Smooth muscle cell (in vitro differentiated cells): Measurements from ENCODE around the gene RFC4. TPM values are rescaled to one million over a fixed set of nuclear protein-coding genes. Genes with fewer than 3 reads are reported as not detected.

Source experiments
- DNase-seq: peaks from one replicate; lab custom pipeline; 2025; ENCODE audit not compliant: unreplicated experiment; lab: John Stamatoyannopoulos, UW
- H2AFZ ChIP-seq: fragments of 200-600 bp; sonication (generic); 2 replicates; pipeline ENCODE4 v1.6.0; 2016; ENCODE audit warnings: antibody characterized with exemption, low read depth, mild to moderate bottlenecking
- H3F3A ChIP-seq: fragments of 200-600 bp; sonication (generic); 2 replicates; pipeline ENCODE4 v1.6.0; 2017; ENCODE audit warnings: antibody characterized with exemption, low read depth
- H3K27ac ChIP-seq: fragments of 200-600 bp; sonication (generic); 2 replicates; pipeline ENCODE4 v1.5.1; 2016; ENCODE audit warnings: low read depth, mild to moderate bottlenecking
- H3K27me3 ChIP-seq: fragments of 200-600 bp; sonication (generic); 2 replicates; pipeline ENCODE4 v1.6.1; 2016; ENCODE audit warnings: low read depth, mild to moderate bottlenecking
- H3K36me3 ChIP-seq: fragments of 200-600 bp; sonication (generic); 2 replicates; pipeline ENCODE4 v1.5.1; 2016; ENCODE audit warnings: low read depth
- H3K4me1 ChIP-seq: fragments of 200-600 bp; sonication (generic); 2 replicates; pipeline ENCODE4 v1.5.1; 2016; ENCODE audit warnings: low read depth
- H3K4me2 ChIP-seq: fragments of 200-600 bp; sonication (generic); 2 replicates; pipeline ENCODE4 v1.6.0; 2016; ENCODE audit warnings: mild to moderate bottlenecking
- H3K4me3 ChIP-seq: fragments of 200-600 bp; sonication (generic); 2 replicates; pipeline ENCODE4 v1.5.1; 2016; ENCODE audit warnings: mild to moderate bottlenecking
- H3K79me2 ChIP-seq: fragments of 200-600 bp; sonication (generic); 2 replicates; pipeline ENCODE4 v1.6.0; 2016; ENCODE audit warnings: low read depth, mild to moderate bottlenecking
- H3K9ac ChIP-seq: fragments of 200-600 bp; sonication (generic); 2 replicates; pipeline ENCODE4 v1.6.0; 2016; ENCODE audit warnings: low read depth
- H3K9me3 ChIP-seq: fragments of 200-600 bp; sonication (generic); replicated peaks from 2 replicates; pipeline ENCODE4 v1.5.1; 2016; ENCODE audit warnings: low read depth
- H4K20me1 ChIP-seq: fragments of 200-600 bp; sonication (generic); 2 replicates; pipeline ENCODE4 v1.6.0; 2016; ENCODE audit warnings: low read depth
- WGBS: methylation state at CpG from one replicate; pipeline ENCODE4 v1.1.7; 2016; ENCODE audit warnings: low lambda C conversion rate; 5-methylcytosine and 5-hydroxymethylcytosine counted together
- polyA plus RNA-seq: library from polyadenylated mRNA; unstranded; fragments of >200 nt; fragmentation: Nextera tagmentation; extraction: Ambion mirVana; gene quantifications from 2 replicates; pipeline ENCODE4 v1.2.1, GENCODE V29; 2016
- total RNA-seq: library from RNA; depleted of rRNA; stranded (reverse); fragments of >200 nt; gene quantifications from 2 replicates; pipeline ENCODE4 v1.2.3, GENCODE V29; 2014
- TF ChIP-seq, protein P1 (sequence below): fragments of 200-600 bp; sonication (generic); IDR thresholded peaks from 2 replicates; pipeline ENCODE4 v1.5.1; 2017; ENCODE audit warnings: borderline replicate concordance, mild to moderate bottlenecking, antibody characterized with exemption; ENCODE audit not compliant: insufficient read depth, poor library complexity, severe bottlenecking

The RFC4 gene
- total and polyA plus RNA-seq, 2 experiments from 2014 or later = 27.8 to 45.5 TPM

DNA sequence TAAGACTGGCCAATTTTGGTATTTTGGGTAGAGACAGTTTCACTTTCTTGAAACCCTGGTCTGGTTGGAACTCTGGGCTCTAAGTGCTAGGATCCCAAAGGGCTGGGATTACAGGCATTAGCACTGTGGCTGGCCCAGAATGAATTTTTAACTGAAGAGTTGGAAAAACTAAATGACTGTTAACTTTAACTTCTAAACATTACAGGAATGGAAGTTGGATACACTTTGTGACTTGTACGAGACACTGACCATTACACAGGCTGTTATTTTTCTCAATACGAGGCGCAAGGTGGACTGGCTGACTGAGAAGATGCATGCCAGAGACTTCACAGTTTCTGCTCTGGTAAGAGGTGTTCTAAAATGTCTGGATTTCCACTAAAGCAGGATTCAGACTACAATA lies 19.4 kb downstream of the RFC4 start:
- H3K4me3 ChIP-seq = peak overlapping the region; percentile 79
- peak overlapping the region; percentile 99 for H3K27ac ChIP-seq
- peaks cover 40% of the 10 kb centered on the region for H3K79me2 ChIP-seq
- H3K27me3 ChIP-seq = no peaks in the 10 kb centered on the region
- peaks cover 68% of the 10 kb centered on the region for H3F3A ChIP-seq
- H3K4me2 ChIP-seq = peak overlapping the region; percentile 91
- no peak overlapping the region for H2AFZ ChIP-seq
- H3K36me3 ChIP-seq = peaks cover 18% of the 10 kb centered on the region
- TF ChIP-seq, protein P1, sequence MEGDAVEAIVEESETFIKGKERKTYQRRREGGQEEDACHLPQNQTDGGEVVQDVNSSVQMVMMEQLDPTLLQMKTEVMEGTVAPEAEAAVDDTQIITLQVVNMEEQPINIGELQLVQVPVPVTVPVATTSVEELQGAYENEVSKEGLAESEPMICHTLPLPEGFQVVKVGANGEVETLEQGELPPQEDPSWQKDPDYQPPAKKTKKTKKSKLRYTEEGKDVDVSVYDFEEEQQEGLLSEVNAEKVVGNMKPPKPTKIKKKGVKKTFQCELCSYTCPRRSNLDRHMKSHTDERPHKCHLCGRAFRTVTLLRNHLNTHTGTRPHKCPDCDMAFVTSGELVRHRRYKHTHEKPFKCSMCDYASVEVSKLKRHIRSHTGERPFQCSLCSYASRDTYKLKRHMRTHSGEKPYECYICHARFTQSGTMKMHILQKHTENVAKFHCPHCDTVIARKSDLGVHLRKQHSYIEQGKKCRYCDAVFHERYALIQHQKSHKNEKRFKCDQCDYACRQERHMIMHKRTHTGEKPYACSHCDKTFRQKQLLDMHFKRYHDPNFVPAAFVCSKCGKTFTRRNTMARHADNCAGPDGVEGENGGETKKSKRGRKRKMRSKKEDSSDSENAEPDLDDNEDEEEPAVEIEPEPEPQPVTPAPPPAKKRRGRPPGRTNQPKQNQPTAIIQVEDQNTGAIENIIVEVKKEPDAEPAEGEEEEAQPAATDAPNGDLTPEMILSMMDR = no peak
- no peaks in the 10 kb centered on the region for H3K9me3 ChIP-seq
- peaks cover 36% of the 10 kb centered on the region for H3K4me1 ChIP-seq
- H3K9ac ChIP-seq = peak overlapping the region; percentile 99
- no peak for DNase-seq
- 87% methylated on average over 3 of the region's 3 CpGs for WGBS
- H4K20me1 ChIP-seq = peaks cover 79% of the 10 kb centered on the region

DNA sequence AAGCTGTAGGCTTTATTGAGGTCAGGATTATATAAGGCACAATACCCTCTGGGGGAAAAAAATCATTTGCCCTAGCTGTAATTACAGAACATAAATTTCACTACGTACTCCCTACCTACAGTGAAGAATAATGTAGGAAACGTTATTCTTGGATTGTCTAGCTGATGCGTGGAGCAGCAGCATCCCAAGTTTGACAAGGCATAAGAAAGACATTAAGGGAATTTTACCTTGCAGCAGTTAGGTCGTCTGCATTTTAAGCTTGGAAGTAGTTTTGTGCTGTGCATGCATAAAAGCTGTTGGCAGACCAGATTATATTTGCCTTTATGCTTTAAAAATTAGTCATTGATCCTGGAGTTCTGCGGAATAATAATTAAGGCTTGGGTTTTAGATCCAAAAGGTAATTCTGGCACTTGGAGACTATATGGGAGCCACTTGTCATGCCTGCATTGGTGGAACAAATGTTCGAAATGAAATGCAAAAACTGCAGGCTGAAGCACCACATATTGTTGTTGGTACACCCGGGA lies 20.7 kb downstream of the RFC4 start:
- WGBS = 39% methylated on average over 7 of the region's 7 CpGs
- peak overlapping the region; percentile 99 for H3K27ac ChIP-seq
- peaks cover 63% of the 10 kb centered on the region for H3F3A ChIP-seq
- H4K20me1 ChIP-seq = peaks cover 70% of the 10 kb centered on the region
- peaks cover 18% of the 10 kb centered on the region for H3K36me3 ChIP-seq
- H3K79me2 ChIP-seq = peaks cover 40% of the 10 kb centered on the region
- H3K9me3 ChIP-seq = no peaks in the 10 kb centered on the region
- H3K4me3 ChIP-seq = peak overlapping the region; percentile 79
- no peak overlapping the region for H2AFZ ChIP-seq
- TF ChIP-seq, protein P1 = no peak
- peak overlapping the region; percentile 91 for H3K4me2 ChIP-seq
- H3K9ac ChIP-seq = peak overlapping the region; percentile 99
- H3K27me3 ChIP-seq = no peaks in the 10 kb centered on the region
- DNase-seq = no peak
- H3K4me1 ChIP-seq = peaks cover 37% of the 10 kb centered on the region

DNA sequence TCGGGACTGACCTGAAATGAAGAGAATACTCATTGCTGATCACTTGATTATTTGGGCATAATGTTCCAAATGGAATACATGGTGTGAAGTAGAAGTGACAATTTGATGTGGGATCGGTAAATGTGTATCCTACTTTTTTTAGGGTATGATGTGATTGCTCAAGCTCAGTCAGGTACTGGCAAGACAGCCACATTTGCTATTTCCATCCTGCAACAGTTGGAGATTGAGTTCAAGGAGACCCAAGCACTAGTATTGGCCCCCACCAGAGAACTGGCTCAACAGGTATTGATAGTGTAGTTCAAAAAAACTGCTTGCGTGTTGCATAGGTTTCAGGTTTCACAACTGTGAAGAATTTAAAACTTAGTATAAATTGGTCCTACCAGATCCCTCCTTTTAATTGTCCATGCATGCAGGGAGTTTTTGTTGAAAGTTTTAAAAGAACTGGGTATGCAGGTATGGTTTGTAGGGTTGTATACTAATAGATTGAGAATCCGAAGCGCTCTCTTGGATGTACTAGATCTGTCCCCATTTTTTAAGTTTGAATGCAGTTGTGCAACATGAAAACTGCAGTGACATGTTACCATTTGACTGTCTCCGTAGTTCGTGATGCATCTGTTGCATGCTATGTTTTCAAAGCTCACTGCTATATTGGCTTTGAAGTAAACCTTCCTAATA lies 21.3 kb downstream of the RFC4 start:
- Histone ChIP-seq H2AFZ (no peak overlapping the region), H3K4me1 (peaks cover 37% of the 10 kb centered on the region), H3K4me2 (peak overlapping the region; percentile 91), H3K27ac (peak overlapping the region; percentile 99), H3F3A (peaks cover 58% of the 10 kb centered on the region), H3K9ac (peak overlapping the region; percentile 99), H3K27me3 (no peaks in the 10 kb centered on the region), H3K9me3 (no peaks in the 10 kb centered on the region), H3K4me3 (peak overlapping the region; percentile 79), H3K36me3 (peaks cover 18% of the 10 kb centered on the region), H3K79me2 (peaks cover 40% of the 10 kb centered on the region), H4K20me1 (peaks cover 64% of the 10 kb centered on the region)
- TF ChIP-seq, protein P1 = no peak
- no peak for DNase-seq
- 9% methylated on average over 7 of the region's 7 CpGs for WGBS
